ENCODE results near the gene PIGQ.

DNA sequence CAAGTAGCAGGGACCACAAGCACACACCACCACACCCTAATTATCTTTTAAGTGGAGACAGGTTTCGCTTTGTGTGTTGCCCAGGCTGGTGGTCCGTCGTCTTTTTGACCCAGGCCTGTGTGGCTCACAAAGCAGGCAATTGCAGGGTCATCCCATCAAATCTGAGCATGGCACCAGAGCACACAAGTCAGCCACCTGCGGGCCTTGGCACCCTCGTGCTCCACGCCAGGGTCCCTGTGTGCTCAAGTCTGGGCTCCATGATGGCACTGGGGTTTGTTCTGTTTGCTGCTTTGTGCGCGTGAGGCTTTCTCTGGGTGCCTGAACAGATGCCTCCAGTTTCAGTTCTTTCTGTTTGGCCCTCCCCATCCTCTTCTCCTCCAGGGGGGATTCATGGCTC is 44.6 kb upstream of the PIGQ start:
- no peak for TF ChIP-seq CTCF (IDR thresholded peaks at IDR 0.05; ENCODE audit: insufficient read depth, low read length, poor library complexity, severe bottlenecking)
- no peak for TF ChIP-seq EZH2phosphoT487 (conservative IDR thresholded peaks at IDR 0.05; ENCODE audit: low read length)
